SK-N-SH treated with all-trans-retinoic acid at 6 μM for 48 hours (cell line): ENCODE measurements around the gene SLC12A7.

Source experiments
- ATAC-seq: fragments of 200-7000 bp; cut with Tn5 transposase; 3 replicates; pipeline ENCODE4 v1.9.1; 2020; ENCODE audit warnings: mild to moderate bottlenecking, moderate library complexity
- ARNTL ChIP-seq: fragments of 450-650 bp; formaldehyde crosslinking; IDR thresholded peaks from 2 replicates; pipeline ENCODE4 v1.5.0; 2020; ENCODE audit warnings: low read depth, mild to moderate bottlenecking, moderate library complexity, borderline replicate concordance
- BACH2 ChIP-seq: fragments of 250-450 bp; sonication (Bioruptor Pico); IDR thresholded peaks from 2 replicates; pipeline ENCODE4 v1.9.0; 2021; ENCODE audit warnings: mild to moderate bottlenecking, borderline replicate concordance
- CREB5 ChIP-seq: fragments of 250-450 bp; sonication (Bioruptor Pico); IDR thresholded peaks from 2 replicates; pipeline ENCODE4 v1.5.1; 2020; ENCODE audit warnings: low read depth, mild to moderate bottlenecking, moderate library complexity
- CSDC2 ChIP-seq: fragments of 250-450 bp; sonication (Bioruptor Pico); IDR thresholded peaks from 2 replicates; pipeline ENCODE4 v1.5.0; 2020; ENCODE audit warnings: mild to moderate bottlenecking, moderate library complexity
- CSRNP3 ChIP-seq: fragments of 250-450 bp; sonication (Bioruptor Pico); IDR thresholded peaks from 2 replicates; pipeline ENCODE4 v1.5.1; 2021; ENCODE audit warnings: mild to moderate bottlenecking, moderate library complexity
- GLIS3 ChIP-seq: fragments of 250-450 bp; sonication (Bioruptor Pico); IDR thresholded peaks from 2 replicates; pipeline ENCODE4 v1.5.0; 2020; ENCODE audit warnings: mild to moderate bottlenecking, moderate library complexity
- ISL1 ChIP-seq: fragments of 250-450 bp; sonication (Bioruptor Pico); IDR thresholded peaks from 2 replicates; pipeline ENCODE4 v2.1.2; 2022; ENCODE audit warnings: mild to moderate bottlenecking, moderate library complexity
- OSR1 ChIP-seq: fragments of 250-450 bp; sonication (Bioruptor Pico); IDR thresholded peaks from 2 replicates; pipeline ENCODE4 v1.8.0; 2022; ENCODE audit warnings: moderate library complexity, mild to moderate bottlenecking, inconsistent platforms
- PATZ1 ChIP-seq: fragments of 250-450 bp; sonication (Bioruptor Pico); IDR thresholded peaks from 2 replicates; pipeline ENCODE4 v1.8.0; 2020; ENCODE audit warnings: mild to moderate bottlenecking, moderate library complexity, borderline replicate concordance
- POU6F1 ChIP-seq: fragments of 250-450 bp; sonication (Bioruptor Pico); IDR thresholded peaks from 2 replicates; pipeline ENCODE4 v1.8.0; 2021; ENCODE audit warnings: low read depth, mild to moderate bottlenecking, moderate library complexity, borderline replicate concordance
- PPARA ChIP-seq: fragments of 250-450 bp; sonication (Bioruptor Pico); IDR thresholded peaks from 2 replicates; pipeline ENCODE4 v1.5.0; 2020; ENCODE audit warnings: mild to moderate bottlenecking, borderline replicate concordance
- RARB ChIP-seq: fragments of 250-450 bp; sonication (Bioruptor Pico); IDR thresholded peaks from 2 replicates; pipeline ENCODE4 v1.8.0; 2021; ENCODE audit warnings: mild to moderate bottlenecking, moderate library complexity
- SNAI2 ChIP-seq: fragments of 250-450 bp; sonication (Bioruptor Pico); IDR thresholded peaks from 2 replicates; pipeline ENCODE4 v1.5.0; 2020; ENCODE audit warnings: mild to moderate bottlenecking, moderate library complexity
- TCF4 ChIP-seq: fragments of 250-450 bp; sonication (Bioruptor Pico); IDR thresholded peaks from 2 replicates; pipeline ENCODE4 v1.8.0; 2021; ENCODE audit warnings: mild to moderate bottlenecking, moderate library complexity, borderline replicate concordance
- TOX ChIP-seq: fragments of 250-450 bp; sonication (Bioruptor Pico); IDR thresholded peaks from 2 replicates; pipeline ENCODE4 v1.8.0; 2021; ENCODE audit warnings: mild to moderate bottlenecking, moderate library complexity, borderline replicate concordance
- TSHZ2 ChIP-seq: fragments of 250-450 bp; sonication (Bioruptor Pico); IDR thresholded peaks from 2 replicates; pipeline ENCODE4 v1.5.0; 2020; ENCODE audit warnings: mild to moderate bottlenecking, moderate library complexity
- ZC3H10 ChIP-seq: fragments of 250-450 bp; sonication (Bioruptor Pico); IDR thresholded peaks from 2 replicates; pipeline ENCODE4 v1.5.1; 2021; ENCODE audit warnings: mild to moderate bottlenecking, moderate library complexity
- ZFP3 ChIP-seq: fragments of 250-450 bp; sonication (Bioruptor Pico); IDR thresholded peaks from 2 replicates; pipeline ENCODE4 v1.5.0; 2020; ENCODE audit warnings: mild to moderate bottlenecking, moderate library complexity
- ZFP30 ChIP-seq: fragments of 450-650 bp; formaldehyde crosslinking; IDR thresholded peaks from 2 replicates; pipeline ENCODE4 v1.5.0; 2022; ENCODE audit warnings: mild to moderate bottlenecking, moderate library complexity
- ZNF565 ChIP-seq: fragments of 450-650 bp; formaldehyde crosslinking; conservative IDR thresholded peaks from 2 replicates; pipeline ENCODE4 v1.5.0; 2020; ENCODE audit warnings: low read depth, mild to moderate bottlenecking, moderate library complexity
- ZNF70 ChIP-seq: fragments of 450-650 bp; formaldehyde crosslinking; IDR thresholded peaks from 2 replicates; pipeline ENCODE4 v1.5.0; 2020; ENCODE audit warnings: mild to moderate bottlenecking, moderate library complexity

SLC12A7 gene

GRCh38 chr5:1048861-1049838 is 62.7 kb downstream of the SLC12A7 start:
- ATAC-seq = no peak
- no peak for TF ChIP-seq RARB (CRISPR knock-in tag)
- TF ChIP-seq ISL1 = no peak
- TF ChIP-seq POU6F1 (CRISPR knock-in tag) = no peak
- no peak for TF ChIP-seq CSDC2
- no peak for TF ChIP-seq TCF4 (CRISPR knock-in tag)
- no peak for TF ChIP-seq GLIS3
- no peak for TF ChIP-seq ZNF565 (CRISPR knock-in tag)
- TF ChIP-seq PATZ1 = no peak
- TF ChIP-seq SNAI2 (CRISPR knock-in tag) = no peak
- TF ChIP-seq ARNTL (CRISPR knock-in tag) = no peak
- TF ChIP-seq ZNF70 (CRISPR knock-in tag) = no peak
- no peak for TF ChIP-seq TSHZ2 (CRISPR knock-in tag)
- TF ChIP-seq PPARA (CRISPR knock-in tag) = no peak
- TF ChIP-seq TOX (CRISPR knock-in tag) = no peak
- no peak for TF ChIP-seq OSR1 (CRISPR knock-in tag)
- no peak for TF ChIP-seq ZFP30

- ATAC-seq = no peak
- no peak for TF ChIP-seq RARB (CRISPR knock-in tag)
- no peak for TF ChIP-seq ISL1
- TF ChIP-seq ARNTL (CRISPR knock-in tag) = no peak
- no peak for TF ChIP-seq PPARA (CRISPR knock-in tag)
- TF ChIP-seq CSRNP3 (CRISPR knock-in tag) = no peak
- no peak for TF ChIP-seq TOX (CRISPR knock-in tag)
- TF ChIP-seq BACH2 = no peak
- TF ChIP-seq ZC3H10 (CRISPR knock-in tag) = no peak
- no peak for TF ChIP-seq ZNF70 (CRISPR knock-in tag)
- no peak for TF ChIP-seq ZFP3 (CRISPR knock-in tag)
- TF ChIP-seq CREB5 (CRISPR knock-in tag) = no peak
- no peak for TF ChIP-seq SNAI2 (CRISPR knock-in tag)
- no peak for TF ChIP-seq PATZ1
- TF ChIP-seq POU6F1 (CRISPR knock-in tag) = no peak
- no peak for TF ChIP-seq ZFP30
- TF ChIP-seq, all 23 proteins: peak for 0
These were observed 63.6 kb downstream of the SLC12A7 start for GRCh38 chr5:1048162-1048721.
